ENCODE results near the gene SERPINA5. TPM values are rescaled to one million over a fixed set of nuclear protein-coding genes. Genes with fewer than 3 reads are reported as not detected.

SERPINA5 gene
- total RNA-seq, 1 donor from 2014 or later, result 7.7 TPM

GRCh38 chr14:94582851-94583250, 1.6 kb downstream of the SERPINA5 start:
- Mint-ChIP-seq H3K27ac (no peak overlapping the region), H3K4me3 (no peak overlapping the region)

GRCh38 chr14:94583557-94583956, 2.3 kb downstream of the SERPINA5 start:
- no peaks in the 10 kb centered on the region for H3K27me3 Mint-ChIP-seq
- no peak overlapping the region for H3K4me3 Mint-ChIP-seq
- H3K27ac Mint-ChIP-seq, result no peak overlapping the region
- peaks cover 7% of the 10 kb centered on the region for H3K4me1 Mint-ChIP-seq (ENCODE audit: unreplicated experiment)
- H3K9me3 Mint-ChIP-seq, result no peaks in the 10 kb centered on the region
- no peak for DNase-seq (ENCODE audit: extremely low spot score, unreplicated experiment)
- TF ChIP-seq CTCF (conservative IDR thresholded peaks at IDR 0.05), result no peak
- no peaks in the 10 kb centered on the region for H3K36me3 Mint-ChIP-seq

More at GRCh38 chr14:94582851-94583250, 1.6 kb downstream of the SERPINA5 start:
- no peak for DNase-seq (ENCODE audit: extremely low spot score, unreplicated experiment)
- Mint-ChIP-seq H3K9me3 (no peaks in the 10 kb centered on the region), H3K36me3 (no peaks in the 10 kb centered on the region), H3K27me3 (no peaks in the 10 kb centered on the region), H3K4me1 (ENCODE audit: unreplicated experiment) (peaks cover 7% of the 10 kb centered on the region)
- no peak for TF ChIP-seq CTCF (conservative IDR thresholded peaks at IDR 0.05)

GRCh38 chr14:94584591-94585280, 3.5 kb downstream of the SERPINA5 start:
- Mint-ChIP-seq H3K9me3 (no peaks in the 10 kb centered on the region), H3K36me3 (no peaks in the 10 kb centered on the region), H3K27me3 (no peaks in the 10 kb centered on the region), H3K4me3 (no peak overlapping the region), H3K4me1 (ENCODE audit: unreplicated experiment) (peaks cover 7% of the 10 kb centered on the region), H3K27ac (no peak overlapping the region)
- no peak for DNase-seq (ENCODE audit: extremely low spot score, unreplicated experiment)
- TF ChIP-seq CTCF (conservative IDR thresholded peaks at IDR 0.05), result no peak

- peaks cover 7% of the 10 kb centered on the region for H3K4me1 Mint-ChIP-seq (ENCODE audit: unreplicated experiment)
Observed at GRCh38 chr14:94586635-94587034, 5.4 kb downstream of the SERPINA5 start.

GRCh38 chr14:94588311-94588710, 7.1 kb downstream of the SERPINA5 start:
- H3K4me1 Mint-ChIP-seq (ENCODE audit: unreplicated experiment), result no peaks in the 10 kb centered on the region
- no peak for TF ChIP-seq CTCF (conservative IDR thresholded peaks at IDR 0.05)
- no peak overlapping the region for H3K4me3 Mint-ChIP-seq
- no peak for DNase-seq (ENCODE audit: extremely low spot score, unreplicated experiment)
- peaks cover 10% of the 10 kb centered on the region for H3K9me3 Mint-ChIP-seq
- H3K27ac Mint-ChIP-seq, result no peak overlapping the region
- H3K27me3 Mint-ChIP-seq, result no peaks in the 10 kb centered on the region
- no peaks in the 10 kb centered on the region for H3K36me3 Mint-ChIP-seq

More at GRCh38 chr14:94586635-94587034, 5.4 kb downstream of the SERPINA5 start:
- Mint-ChIP-seq H3K27me3 (no peaks in the 10 kb centered on the region), H3K4me3 (no peak overlapping the region), H3K27ac (no peak overlapping the region), H3K9me3 (peaks cover 9% of the 10 kb centered on the region), H3K36me3 (no peaks in the 10 kb centered on the region)
- no peak for DNase-seq (ENCODE audit: extremely low spot score, unreplicated experiment)
- no peak for TF ChIP-seq CTCF (conservative IDR thresholded peaks at IDR 0.05)

All from type B pancreatic cell (in vitro differentiated cells).